CD1c-positive myeloid dendritic cell (primary cell): ENCODE measurements around the gene SUMO2.
"Not testable (repeated sequence)": the region's sequence is repeated elsewhere in the genome, so short reads cannot be mapped to it uniquely, and the experiment has no call there.

Experiments used
- DNase-seq: peaks from one replicate; pipeline ENCODE4 v3.0.0-alpha.2; 2016; ENCODE audit errors: extremely low spot score

SUMO2 gene

GRCh38 chr17:75181608-75182318 is 996 bp downstream of the SUMO2 start:
- DNase-seq = peak; percentile 43

GRCh38 chr17:75181110-75181509 is 1.6 kb downstream of the SUMO2 start:
- DNase-seq = no peak

- DNase-seq = no peak
Observed at GRCh38 chr17:75178453-75178852, 4.3 kb downstream of the SUMO2 start.

- no peak for DNase-seq
Observed at GRCh38 chr17:75176625-75177024, 6.1 kb downstream of the SUMO2 start.

GRCh38 chr17:75174996-75175395 is 7.8 kb downstream of the SUMO2 start:
- no peak for DNase-seq

GRCh38 chr17:75173526-75173925 is 9.2 kb downstream of the SUMO2 start:
- no peak for DNase-seq

- DNase-seq = no peak
Observed at GRCh38 chr17:75168998-75169397, 13.8 kb downstream of the SUMO2 start.

GRCh38 chr17:75164606-75165005 is 18.2 kb downstream of the SUMO2 start:
- DNase-seq = not testable (repeated sequence)

- DNase-seq = no peak
Observed at GRCh38 chr17:75163074-75163473, 19.7 kb downstream of the SUMO2 start.

- no peak for DNase-seq
Observed at GRCh38 chr17:75160211-75160610, 22.5 kb downstream of the SUMO2 start.

- DNase-seq = no peak
Observed at GRCh38 chr17:75159196-75160031, 23.3 kb downstream of the SUMO2 start.

- DNase-seq = not testable (repeated sequence)
Observed at GRCh38 chr17:75158480-75158879, 24.3 kb downstream of the SUMO2 start.

- DNase-seq = no peak
Observed at GRCh38 chr17:75155191-75155601, 27.6 kb downstream of the SUMO2 start.

- DNase-seq = peak; percentile 98
Observed at GRCh38 chr17:75154195-75155106, 28.3 kb downstream of the SUMO2 start, which contains the start of gene JPT1. JPT1 (minus strand) TSS chr17:75154512; CDS start chr17:75154397, 115 bp downstream.

- no peak for DNase-seq
Observed at GRCh38 chr17:75153780-75154194, 29.0 kb downstream of the SUMO2 start.

- DNase-seq = peak; percentile 53
Observed at GRCh38 chr17:75152922-75153779, 29.6 kb downstream of the SUMO2 start.

- DNase-seq = no peak
Observed at GRCh38 chr17:75152523-75152921, 30.2 kb downstream of the SUMO2 start.

GRCh38 chr17:75151930-75152329 is 30.8 kb downstream of the SUMO2 start:
- DNase-seq = no peak

GRCh38 chr17:75147878-75148546 is 34.7 kb downstream of the SUMO2 start:
- peak; percentile 71 for DNase-seq

GRCh38 chr17:75146592-75146991 is 36.2 kb downstream of the SUMO2 start:
- peak; percentile 60 for DNase-seq
